HEK293 (cell line): Measurements from ENCODE around the gene ANKRA2.
"Not testable (repeated sequence)": the region's sequence is repeated elsewhere in the genome, so short reads cannot be mapped to it uniquely, and the experiment has no call there.

Experiments
- CTCF ChIA-PET: fragments of 350-600 bp; formaldehyde crosslinking; extraction: SDS; loops from one replicate; lab custom pipeline; 2021; ENCODE audit warnings: antibody characterized with exemption; lab: Yijun Ruan, JAX
- POLR2A ChIA-PET: fragments of 300-600 bp; formaldehyde crosslinking; extraction: SDS; loops from one replicate; lab custom pipeline; 2020; ENCODE audit warnings: antibody characterized with exemption, inconsistent platforms; lab: Yijun Ruan, JAX
- H3K27ac ChIP-seq: fragments of 200-500 bp; sonication (Bioruptor generic); 2 replicates; pipeline ENCODE4 v1.5.1; 2014; ENCODE audit warnings: low read depth, low read length, control low read depth, inconsistent platforms; ENCODE audit errors: extremely low read depth
- H3K36me3 ChIP-seq, 2 experiments: fragments of 200-500 bp in 1 of 2; sonication (Bioruptor generic) in 1 of 2; 1 replicate in 1 of 2; 2 replicates in 1 of 2; pipeline ENCODE4 v1.5.1; 2014 to 2017; ENCODE audit warnings: inconsistent platforms in 2 of 2, low read length in 2 of 2; ENCODE audit not compliant: control insufficient read depth in 2 of 2, insufficient read depth in 1 of 2
- H3K4me1 ChIP-seq: fragments of 200-500 bp; sonication (Bioruptor generic); 2 replicates; pipeline ENCODE4 v1.5.1; 2014; ENCODE audit warnings: mild to moderate bottlenecking, low read length, inconsistent platforms; ENCODE audit not compliant: control insufficient read depth, insufficient read depth
- H3K4me3 ChIP-seq: 2 replicates; pipeline ENCODE4 v1.5.1; 2011; ENCODE audit warnings: low read depth, mild to moderate bottlenecking, control low read depth, low read length, moderate library complexity
- H3K9me3 ChIP-seq: fragments of 200-500 bp; sonication (Bioruptor generic); 2 replicates; pipeline ENCODE4 v1.5.1; 2014; ENCODE audit warnings: low read depth, low read length, inconsistent platforms; ENCODE audit not compliant: control insufficient read depth, insufficient read depth
- GLI4 ChIP-seq: fragments of 450-650 bp; formaldehyde crosslinking; IDR thresholded peaks from 2 replicates; pipeline ENCODE4 v1.5.1; 2016; ENCODE audit warnings: missing biosample characterization, missing genetic modification characterization
- HIC1 ChIP-seq: fragments of 450-650 bp; formaldehyde crosslinking; IDR thresholded peaks from 2 replicates; pipeline ENCODE4 v1.5.1; 2016; ENCODE audit warnings: missing biosample characterization, missing genetic modification characterization
- RBAK ChIP-seq: fragments of 450-650 bp; formaldehyde crosslinking; IDR thresholded peaks from 2 replicates; pipeline ENCODE4 v1.5.1; 2016; ENCODE audit warnings: missing biosample characterization, missing genetic modification characterization
- ZBTB17 ChIP-seq: fragments of 450-650 bp; formaldehyde crosslinking; IDR thresholded peaks from 2 replicates; pipeline ENCODE4 v1.5.1; 2016; ENCODE audit warnings: missing biosample characterization, missing genetic modification characterization
- ZBTB6 ChIP-seq: fragments of 450-650 bp; formaldehyde crosslinking; IDR thresholded peaks from 2 replicates; pipeline ENCODE4 v1.5.1; 2017; ENCODE audit warnings: missing biosample characterization, missing genetic modification characterization
- ZNF146 ChIP-seq: fragments of 450-650 bp; formaldehyde crosslinking; IDR thresholded peaks from 2 replicates; pipeline ENCODE4 v1.5.1; 2016; ENCODE audit warnings: missing biosample characterization, missing genetic modification characterization
- ZNF184 ChIP-seq: fragments of 450-650 bp; IDR thresholded peaks from 2 replicates; pipeline ENCODE4 v1.5.1; 2018; ENCODE audit warnings: missing biosample characterization, mild to moderate bottlenecking, missing genetic modification characterization
- ZNF211 ChIP-seq: fragments of 450-650 bp; formaldehyde crosslinking; IDR thresholded peaks from 2 replicates; pipeline ENCODE4 v1.5.1; 2016; ENCODE audit warnings: low read depth, missing biosample characterization, missing genetic modification characterization
- ZNF449 ChIP-seq: fragments of 450-650 bp; formaldehyde crosslinking; IDR thresholded peaks from 2 replicates; pipeline ENCODE4 v1.5.1; 2017; ENCODE audit warnings: missing biosample characterization, mild to moderate bottlenecking, missing genetic modification characterization, moderate library complexity
- ZNF600 ChIP-seq: fragments of 450-650 bp; formaldehyde crosslinking; IDR thresholded peaks from 2 replicates; pipeline ENCODE4 v1.5.1; 2016; ENCODE audit warnings: missing biosample characterization, missing genetic modification characterization

ANKRA2 gene

GRCh38 chr5:73513996-73514395 lies 51.4 kb downstream of the ANKRA2 start (continued):
- TF ChIP-seq GLI4 (tag by site-specific recombination) (no peak), ZNF184 (tag by site-specific recombination) (no peak)

GRCh38 chr5:73508521-73508920 lies 56.9 kb downstream of the ANKRA2 start:
- H3K4me3 ChIP-seq, H3K9me3 ChIP-seq, POLR2A ChIA-PET, H3K4me1 ChIP-seq, H3K27ac ChIP-seq: not testable (repeated sequence)
- CTCF ChIA-PET, result interaction anchor here (0.5 to 2.9 kb wide), 6 partner anchors 12 to 285 kb away, joined by 3 to 12 read pairs (median 3); no protein-coding TSS in a partner anchor
- peaks cover 25 to 43% of the 10 kb centered on the region in 2 experiments for H3K36me3 ChIP-seq

- Histone ChIP-seq H3K27ac (no peak overlapping the region), H3K36me3 (peaks cover 36 to 57% of the 10 kb centered on the region in 2 experiments), H3K4me3 (no peak overlapping the region), H3K4me1 (no peaks in the 10 kb centered on the region), H3K9me3 (no peaks in the 10 kb centered on the region)
- POLR2A ChIA-PET, result interaction anchor here (1.7 kb wide), 2 partner anchors 9 to 59 kb away, joined by 4 to 7 read pairs; partner anchors contain the start of genes BTF3 and FOXD1
- CTCF ChIA-PET, result interaction anchor here (2.9 kb wide), 1 partner anchor 13 kb away, joined by 12 read pairs; no protein-coding TSS in a partner anchor
- TF ChIP-seq ZNF211 (tag by site-specific recombination) (no peak), ZBTB6 (tag by site-specific recombination) (0 out of 2 replicates have a peak, but pooled peaks have one; percentile 18)
These were observed 58.4 kb downstream of the ANKRA2 start for GRCh38 chr5:73507062-73507461.

- POLR2A ChIA-PET, result interaction anchor here (1.6 to 1.7 kb wide), 3 partner anchors 8 to 58 kb away, joined by 3 to 7 read pairs (median 4); partner anchors contain the start of genes BTF3 and FOXD1
- no peaks in the 10 kb centered on the region for H3K4me1 ChIP-seq
- TF ChIP-seq ZNF449 (tag by site-specific recombination) (0 out of 2 replicates have a peak, but pooled peaks have one; percentile 31), ZBTB17 (tag by site-specific recombination) (0 out of 2 replicates have a peak, but pooled peaks have one; percentile 9), HIC1 (no peak), RBAK (tag by site-specific recombination) (no peak), ZNF600 (tag by site-specific recombination) (0 out of 2 replicates have a peak, but pooled peaks have one; percentile 16), ZNF146 (tag by site-specific recombination) (no peak)
- H3K9me3 ChIP-seq, result no peaks in the 10 kb centered on the region
- no peak overlapping the region for H3K4me3 ChIP-seq
- H3K27ac ChIP-seq, result no peak overlapping the region
- peaks cover 41 to 63% of the 10 kb centered on the region in 2 experiments for H3K36me3 ChIP-seq
- CTCF ChIA-PET, result interaction anchor here (2.9 kb wide), 1 partner anchor 14 kb away, joined by 12 read pairs; no protein-coding TSS in a partner anchor
These were observed 58.9 kb downstream of the ANKRA2 start for GRCh38 chr5:73506459-73506955.
